H1 (cell line): Measurements from ENCODE around the gene CDC123. TPM values are rescaled to one million over a fixed set of nuclear protein-coding genes. Genes with fewer than 3 reads are reported as not detected.

ENCODE experiments used
- CTCF ChIA-PET: fragments of 300-600 bp; sonication (Branson Sonifier 250); formaldehyde crosslinking; loops from one replicate; lab custom pipeline; 2021; ENCODE audit not compliant: partially characterized antibody; lab: Charles Lee
- POLR2A ChIA-PET: fragments of 300-600 bp; sonication (Branson Sonifier 250); formaldehyde crosslinking; loops from one replicate; lab custom pipeline; 2021; ENCODE audit warnings: inconsistent platforms; ENCODE audit not compliant: partially characterized antibody; lab: Charles Lee
- DNase-seq, 2 experiments: peaks; one replicate each; pipeline versions ENCODE4 v3.0.0 to v3.0.0-alpha.2; 2010 to 2022; ENCODE audit warnings: low spot score in 2 of 2, low read depth in 1 of 2, mixed read lengths in 1 of 2
- FAIRE-seq: peaks from 2 replicates; lab custom pipeline; 2011; peaks lifted over from hg19 to GRCh38; lab: Jason Lieb, UNC
- H2AFZ ChIP-seq: 2 replicates; pipeline ENCODE4 v1.8.1; 2012; ENCODE audit warnings: low read length, inconsistent platforms
- H2AK5ac ChIP-seq: 2 replicates; pipeline ENCODE4 v1.6.1; 2013; ENCODE audit warnings: low read depth, low read length
- H2BK120ac ChIP-seq: replicated peaks from 2 replicates; pipeline ENCODE3; 2013; ENCODE audit warnings: low read depth, low read length, inconsistent platforms
- H2BK12ac ChIP-seq: 2 replicates; pipeline ENCODE4 v1.6.1; 2013; ENCODE audit warnings: low read depth, low read length
- H2BK15ac ChIP-seq: 2 replicates; pipeline ENCODE4 v1.6.1; 2013; ENCODE audit warnings: low read length
- H2BK20ac ChIP-seq: 2 replicates; pipeline ENCODE4 v1.6.1; 2013; ENCODE audit warnings: low read length
- H2BK5ac ChIP-seq: 2 replicates; pipeline ENCODE4 v1.6.1; 2013; ENCODE audit warnings: low read depth, low read length
- H3K14ac ChIP-seq: 2 replicates; pipeline ENCODE4 v1.6.1; 2013; ENCODE audit warnings: inconsistent platforms; ENCODE audit not compliant: insufficient read length
- H3K18ac ChIP-seq: 2 replicates; pipeline ENCODE4 v1.6.1; 2013; ENCODE audit warnings: low read length; ENCODE audit errors: extremely low read depth
- H3K23ac ChIP-seq: 2 replicates; pipeline ENCODE4 v1.6.1; 2013; ENCODE audit warnings: inconsistent platforms; ENCODE audit not compliant: insufficient read length
- H3K23me2 ChIP-seq: 2 replicates; pipeline ENCODE4 v1.6.1; 2013; ENCODE audit warnings: low read depth, low read length
- H3K27ac ChIP-seq: 2 replicates; pipeline ENCODE4 v1.6.1; 2011; ENCODE audit warnings: low read depth, low read length, inconsistent platforms
- H3K27me3 ChIP-seq, 4 experiments: replicated peaks in 1 of 4; 1 replicate in 1 of 4; 2 replicates in 3 of 4; pipeline versions ENCODE4 v1.6.1 to v1.8.1; 2011 to 2013; ENCODE audit warnings: low read length in 3 of 4, mild to moderate bottlenecking in 3 of 4, inconsistent platforms in 2 of 4, mixed read lengths in 2 of 4, moderate library complexity in 1 of 4; ENCODE audit not compliant: control insufficient read depth in 3 of 4, insufficient read depth in 3 of 4; ENCODE audit errors: extremely low read depth in 1 of 4
- H3K36me3 ChIP-seq, 4 experiments: 2 replicates each; pipeline versions ENCODE4 v1.6.1 to v1.8.1; 2011 to 2013; ENCODE audit warnings: mild to moderate bottlenecking in 4 of 4, low read length in 3 of 4, moderate library complexity in 2 of 4, control low read depth in 1 of 4, inconsistent platforms in 1 of 4; ENCODE audit not compliant: insufficient read depth in 4 of 4, control insufficient read depth in 2 of 4
- H3K4ac ChIP-seq: replicated peaks from 2 replicates; pipeline ENCODE3; 2013; ENCODE audit warnings: low read length, low read depth, mixed read lengths, inconsistent platforms; ENCODE audit not compliant: insufficient read length
- H3K4me1 ChIP-seq, 4 experiments: replicated peaks in 1 of 4; 1 replicate in 1 of 4; 2 replicates in 3 of 4; pipeline versions ENCODE4 v1.6.1 to v1.8.1; 2011 to 2013; ENCODE audit warnings: low read length in 3 of 4, inconsistent platforms in 2 of 4, mixed read lengths in 1 of 4; ENCODE audit not compliant: insufficient read depth in 4 of 4, control insufficient read depth in 3 of 4
- H3K4me2 ChIP-seq, 2 experiments: 2 replicates each; pipeline versions ENCODE4 v1.6.1 to v1.8.1; 2011 to 2013; ENCODE audit warnings: low read depth in 2 of 2, low read length in 2 of 2, control low read depth in 1 of 2, inconsistent platforms in 1 of 2, mild to moderate bottlenecking in 1 of 2; ENCODE audit not compliant: insufficient read depth in 1 of 2
- H3K4me3 ChIP-seq, 4 experiments: fragments of 200-600, 300-600 bp in 1 of 4; sonication (generic), shearing (Covaris generic), sonication (Bioruptor Twin) in 1 of 4; 2 replicates each; pipeline versions ENCODE4 v1.5.1 to v1.8.1; 2011 to 2016; ENCODE audit warnings: low read length in 4 of 4, low read depth in 3 of 4, control low read depth in 2 of 4, inconsistent platforms in 2 of 4, mild to moderate bottlenecking in 2 of 4, mixed read lengths in 1 of 4, moderate library complexity in 1 of 4; ENCODE audit not compliant: insufficient read depth in 2 of 4; ENCODE audit errors: extremely low read depth in 1 of 4
- H3K56ac ChIP-seq: replicated peaks from 2 replicates; pipeline ENCODE3; 2013; ENCODE audit warnings: low read depth, mild to moderate bottlenecking, mixed read lengths, low read length, inconsistent platforms; ENCODE audit not compliant: insufficient read length
- H3K79me1 ChIP-seq: 2 replicates; pipeline ENCODE4 v1.6.1; 2013; ENCODE audit warnings: low read depth, low read length, control low read depth
- H3K79me2 ChIP-seq, 2 experiments: 2 replicates each; pipeline versions ENCODE4 v1.6.1 to v1.8.1; 2012 to 2013; ENCODE audit warnings: low read length in 2 of 2, mild to moderate bottlenecking in 2 of 2, inconsistent platforms in 1 of 2; ENCODE audit not compliant: insufficient read depth in 2 of 2, control insufficient read depth in 1 of 2
- H3K9ac ChIP-seq, 4 experiments: replicated peaks in 1 of 4; 1 replicate in 1 of 4; 2 replicates in 3 of 4; pipeline versions ENCODE4 v1.6.1 to v1.8.1; 2011 to 2013; ENCODE audit warnings: low read depth in 3 of 4, low read length in 3 of 4, control low read depth in 2 of 4, mild to moderate bottlenecking in 2 of 4, moderate library complexity in 2 of 4, inconsistent platforms in 1 of 4; ENCODE audit errors: extremely low read depth in 1 of 4
- H3K9me3 ChIP-seq, 2 experiments: 2 replicates each; pipeline versions ENCODE4 v1.6.1 to v1.8.1; 2012 to 2013; ENCODE audit warnings: mild to moderate bottlenecking in 2 of 2, moderate library complexity in 2 of 2, control low read depth in 1 of 2, inconsistent platforms in 1 of 2, low read depth in 1 of 2, low read length in 1 of 2, mixed read lengths in 1 of 2; ENCODE audit not compliant: insufficient read depth in 2 of 2
- H4K20me1 ChIP-seq, 2 experiments: replicated peaks in 1 of 2; 2 replicates each; pipeline versions ENCODE3 to v1.8.1; 2011 to 2013; ENCODE audit warnings: inconsistent platforms in 2 of 2, low read length in 2 of 2, mild to moderate bottlenecking in 1 of 2; ENCODE audit not compliant: insufficient read depth in 2 of 2, control insufficient read depth in 1 of 2
- H4K5ac ChIP-seq: 2 replicates; pipeline ENCODE4 v1.6.1; 2013; ENCODE audit warnings: low read length, low read depth, mixed read lengths, inconsistent platforms; ENCODE audit not compliant: insufficient read length
- H4K8ac ChIP-seq: 2 replicates; pipeline ENCODE4 v1.8.0; 2013; ENCODE audit warnings: mild to moderate bottlenecking, moderate library complexity, low read length, inconsistent platforms; ENCODE audit not compliant: insufficient read depth; ENCODE audit errors: extremely low read depth
- H4K91ac ChIP-seq: replicated peaks from 2 replicates; pipeline ENCODE3; 2013; ENCODE audit warnings: low read length, mixed read lengths, inconsistent platforms; ENCODE audit not compliant: insufficient read length
- BACH1 ChIP-seq: IDR thresholded peaks from 2 replicates; pipeline ENCODE4 v1.6.1; 2012; ENCODE audit warnings: low read length, improper control_type of control experiment
- BRCA1 ChIP-seq: IDR thresholded peaks from 2 replicates; pipeline ENCODE4 v1.6.1; 2012; ENCODE audit warnings: low read depth, low read length, improper control_type of control experiment
- CBX8 ChIP-seq: fragments of 300-800, 300-1000 bp; sonication (generic); IDR thresholded peaks from 2 replicates; pipeline ENCODE4 v1.7.1; 2016; ENCODE audit warnings: low read depth, low read length, borderline replicate concordance
- CHD1 ChIP-seq: IDR thresholded peaks from 2 replicates; pipeline ENCODE4 v1.6.1; 2012; ENCODE audit warnings: low read depth, low read length, improper control_type of control experiment
- CTCF ChIP-seq, 3 experiments: IDR thresholded peaks; 1 replicate in 2 of 3; 2 replicates in 1 of 3; pipeline versions ENCODE4 v1.5.1 to v1.6.1; 2011; ENCODE audit warnings: low read length in 3 of 3, mild to moderate bottlenecking in 3 of 3, inconsistent platforms in 2 of 3, low read depth in 1 of 3, moderate library complexity in 1 of 3; ENCODE audit not compliant: insufficient read depth in 1 of 3; ENCODE audit errors: control extremely low read depth in 1 of 3
- NRF1 ChIP-seq: IDR thresholded peaks from 2 replicates; pipeline ENCODE4 v1.6.1; 2011; ENCODE audit warnings: mild to moderate bottlenecking, low read depth, low read length, improper control_type of control experiment
- POLR2AphosphoS5 ChIP-seq: IDR thresholded peaks from 2 replicates; pipeline ENCODE4 v1.6.1; 2011; ENCODE audit warnings: low read depth, low read length
- RFX5 ChIP-seq: IDR thresholded peaks from 2 replicates; pipeline ENCODE4 v1.6.1; 2011; ENCODE audit warnings: low read depth, low read length, improper control_type of control experiment, borderline replicate concordance
- SP1 ChIP-seq: IDR thresholded peaks from 2 replicates; pipeline ENCODE4 v1.6.1; 2011; ENCODE audit warnings: low read depth, low read length
- TCF12 ChIP-seq: IDR thresholded peaks from 2 replicates; pipeline ENCODE4 v1.6.1; 2011; ENCODE audit warnings: low read depth, mild to moderate bottlenecking, low read length
- WGBS, 2 experiments: shearing (Covaris generic) in 1 of 2; methylation state at CpG; one replicate each; pipeline versions ENCODE4 v1.1.6 to v1.1.7; 2013 to 2015; ENCODE audit warnings: low lambda C conversion rate in 2 of 2, mixed read lengths in 2 of 2, inconsistent platforms in 1 of 2, low coverage in 1 of 2, missing lambda C conversion rate in 1 of 2; ENCODE audit not compliant: insufficient replicate concordance in 2 of 2, insufficient coverage in 1 of 2, insufficient read length in 1 of 2; ENCODE audit errors: extremely low coverage in 1 of 2, missing lambda C conversion rate in 1 of 2; 5-methylcytosine and 5-hydroxymethylcytosine counted together
- polyA plus RNA-seq, 7 experiments: library from polyadenylated mRNA; depleted of rRNA in 3 of 7; stranded (reverse) in 5 of 7; unstranded in 2 of 7; fragments of >200 nt in 5 of 7; fragments of 200-250 nt in 2 of 7; gene quantifications; 1 replicate in 5 of 7; 2 replicates in 1 of 7; 4 replicates in 1 of 7; pipeline versions ENCODE4 v1.2.1 to v1.2.3, GENCODE V29; 2011 to 2013; ENCODE audit warnings: missing spikeins in 2 of 7, mixed read lengths in 2 of 7
- total RNA-seq: library from RNA; stranded (reverse); fragmentation: NEBNext Ultra II Directional; extraction: Animal tissue kit (Norgen Biotek cat#: 25700); gene quantifications from 2 replicates; pipeline ENCODE4 v1.2.1, GENCODE V29; 2021

Gene CDC123
- total and polyA plus RNA-seq, 2 of the 8 experiments (the other 6 are each of a cell fraction or from before 2014, with no cell fraction given): 115 to 202 TPM

GRCh38 chr10:12243864-12244620 lies 48.1 kb downstream of the CDC123 start:
- H3K14ac ChIP-seq: no peak overlapping the region
- H3K4me2 ChIP-seq: no peak overlapping the region
- no peak overlapping the region for H3K4me3 ChIP-seq
- H2BK12ac ChIP-seq: no peak overlapping the region
- CTCF ChIA-PET: interaction anchor here (1.5 kb wide), 1 partner anchor 8 kb away, joined by 4 read pairs; no protein-coding TSS in a partner anchor
- no peak overlapping the region for H2AFZ ChIP-seq
- no peak overlapping the region for H2AK5ac ChIP-seq
- H3K79me1 ChIP-seq: no peaks in the 10 kb centered on the region; the same call in 1 of the 2 replicates
- no peak overlapping the region for H3K23ac ChIP-seq
- H3K9ac ChIP-seq: no peak overlapping the region
- no peak overlapping the region for H2BK15ac ChIP-seq
- H2BK120ac ChIP-seq: no peak overlapping the region
- H2BK5ac ChIP-seq: no peak overlapping the region
- no peak overlapping the region for H2BK20ac ChIP-seq
- 93% methylated on average over 18 of the region's 18 CpGs; no CpG with 5 or more reads in 1 of the 2 experiments for WGBS, 2 experiments
- POLR2A ChIA-PET: no interaction called here
- no peak overlapping the region for H3K18ac ChIP-seq
- no peaks in the 10 kb centered on the region for H3K23me2 ChIP-seq
- H3K4ac ChIP-seq: no peak overlapping the region
- no peaks in the 10 kb centered on the region for H3K9me3 ChIP-seq
- H4K91ac ChIP-seq: no peak overlapping the region
- no peak overlapping the region for H4K5ac ChIP-seq
- H3K79me2 ChIP-seq: peaks cover 0 to 3% of the 10 kb centered on the region in 2 experiments; a peak in 1 of 4 replicates
- H3K56ac ChIP-seq: no peak overlapping the region
- H3K27me3 ChIP-seq: no peaks in the 10 kb centered on the region
- peaks cover 7 to 29% (median 21%) of the 10 kb centered on the region in 4 experiments for H3K36me3 ChIP-seq
- no peak overlapping the region for H3K27ac ChIP-seq
- H4K8ac ChIP-seq: no peak overlapping the region
- DNase-seq (no peak), FAIRE-seq (no peak)
- no peaks in the 10 kb centered on the region for H3K4me1 ChIP-seq
- H4K20me1 ChIP-seq: peaks cover 0 to 2% of the 10 kb centered on the region in 2 experiments
- no peak for TF ChIP-seq RFX5
- TF ChIP-seq BACH1: no peak
- no peak for TF ChIP-seq TCF12
- TF ChIP-seq BRCA1: no peak
- TF ChIP-seq POLR2AphosphoS5: no peak
- no peak for TF ChIP-seq NRF1
- no peak for TF ChIP-seq CHD1
- no peak for TF ChIP-seq CTCF (IDR thresholded peaks at IDR 0.05; ENCODE audit: control extremely low read depth in 1 of 3, insufficient read depth in 1 of 3, low read depth in 1 of 3, low read length in 3 of 3)
- TF ChIP-seq CBX8: no peak
- no peak for TF ChIP-seq SP1
